ENCODE measurements around the gene FAM13A.

Gene FAM13A

DNA sequence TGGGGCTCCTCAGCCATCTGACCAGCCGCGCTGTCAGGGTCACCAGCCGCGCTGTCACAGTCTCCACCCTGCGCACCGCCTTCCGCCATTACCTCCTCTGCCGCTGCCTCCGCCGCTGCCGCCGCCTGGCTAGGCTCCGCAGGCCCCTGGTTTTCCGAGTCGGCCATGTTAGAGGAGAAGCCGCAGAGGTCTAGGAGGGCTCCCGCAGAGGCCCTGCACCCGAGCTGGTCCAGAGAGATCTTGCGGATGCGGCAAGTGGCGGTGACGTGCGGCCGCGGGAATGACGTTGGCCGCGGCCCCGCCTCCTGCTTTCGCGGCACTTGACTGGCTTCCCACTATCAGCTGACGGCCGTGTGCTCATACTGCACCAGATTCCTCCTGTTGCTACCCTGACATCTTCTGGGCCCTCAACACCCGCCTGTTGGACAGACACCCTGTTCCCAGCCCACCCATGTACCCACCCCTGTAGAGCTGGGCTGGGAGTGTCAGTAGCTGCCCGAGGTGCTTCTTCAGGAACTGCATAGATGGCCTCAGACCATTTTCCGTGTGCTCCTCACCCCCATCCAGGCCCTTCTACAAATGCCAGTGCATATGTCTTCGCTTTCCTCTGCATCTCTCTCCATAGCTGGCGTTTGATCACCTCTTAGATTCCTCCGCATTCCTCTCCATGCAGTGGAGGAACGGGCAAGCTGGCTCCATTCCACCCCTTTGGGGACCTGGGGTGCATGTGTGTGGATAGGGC lies 359.2 kb downstream of the FAM13A start, which contains the start of gene NAP1L5:
TSS of gene NAP1L5 (minus strand) at position 242 of the 742 bp plus-strand sequence. CDS start at position 167, 75 bp downstream.
- H3K4me3 ChIP-seq (replicated peaks; ENCODE audit: low read depth, low read length), result peak within 1 kb of the TSS; percentile 67
- peak; percentile 76 for DNase-seq (ENCODE audit: extremely low read depth, insufficient read length)
- TF ChIP-seq, protein P1, sequence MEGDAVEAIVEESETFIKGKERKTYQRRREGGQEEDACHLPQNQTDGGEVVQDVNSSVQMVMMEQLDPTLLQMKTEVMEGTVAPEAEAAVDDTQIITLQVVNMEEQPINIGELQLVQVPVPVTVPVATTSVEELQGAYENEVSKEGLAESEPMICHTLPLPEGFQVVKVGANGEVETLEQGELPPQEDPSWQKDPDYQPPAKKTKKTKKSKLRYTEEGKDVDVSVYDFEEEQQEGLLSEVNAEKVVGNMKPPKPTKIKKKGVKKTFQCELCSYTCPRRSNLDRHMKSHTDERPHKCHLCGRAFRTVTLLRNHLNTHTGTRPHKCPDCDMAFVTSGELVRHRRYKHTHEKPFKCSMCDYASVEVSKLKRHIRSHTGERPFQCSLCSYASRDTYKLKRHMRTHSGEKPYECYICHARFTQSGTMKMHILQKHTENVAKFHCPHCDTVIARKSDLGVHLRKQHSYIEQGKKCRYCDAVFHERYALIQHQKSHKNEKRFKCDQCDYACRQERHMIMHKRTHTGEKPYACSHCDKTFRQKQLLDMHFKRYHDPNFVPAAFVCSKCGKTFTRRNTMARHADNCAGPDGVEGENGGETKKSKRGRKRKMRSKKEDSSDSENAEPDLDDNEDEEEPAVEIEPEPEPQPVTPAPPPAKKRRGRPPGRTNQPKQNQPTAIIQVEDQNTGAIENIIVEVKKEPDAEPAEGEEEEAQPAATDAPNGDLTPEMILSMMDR (IDR thresholded peaks at IDR 0.05; ENCODE audit: insufficient read depth, low read length, poor library complexity, severe bottlenecking), result no peak
- H3K27me3 ChIP-seq (replicated peaks; ENCODE audit: control insufficient read depth, insufficient read depth, low read length), result no peaks in the 10 kb centered on the region
- no peaks in the 10 kb centered on the region; the same call in 1 of the 2 replicates for H3K36me3 ChIP-seq (ENCODE audit: control insufficient read depth, insufficient read depth, low read length)

DNA sequence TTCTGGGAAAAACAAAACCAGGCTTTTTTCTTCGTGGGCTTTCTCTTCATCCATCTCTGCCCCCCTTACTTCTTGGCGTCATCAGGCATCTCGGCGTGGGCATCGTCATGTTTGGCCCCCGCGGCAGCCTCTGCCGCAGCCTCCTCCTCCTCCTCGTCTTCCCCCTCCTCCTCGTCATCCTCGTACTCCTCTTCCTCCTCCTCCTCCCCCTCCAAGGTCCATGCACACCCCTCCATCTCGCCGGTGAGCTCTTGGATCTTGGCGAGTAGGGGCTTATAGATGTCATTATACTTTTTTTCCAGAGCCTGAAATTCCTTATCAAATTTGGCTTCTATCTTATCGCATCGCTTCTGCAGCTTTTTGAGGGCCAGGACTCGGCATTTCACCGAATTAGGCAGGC lies 359.8 kb downstream of the FAM13A start:
- no peaks in the 10 kb centered on the region for H3K27me3 ChIP-seq (replicated peaks; ENCODE audit: control insufficient read depth, insufficient read depth, low read length)
- peak; percentile 6 for DNase-seq (ENCODE audit: extremely low read depth, insufficient read length)
- TF ChIP-seq, protein P1 (IDR thresholded peaks at IDR 0.05; ENCODE audit: insufficient read depth, low read length, poor library complexity, severe bottlenecking), result no peak
- H3K4me3 ChIP-seq (replicated peaks; ENCODE audit: low read depth, low read length), result peak overlapping the region; percentile 67
- H3K36me3 ChIP-seq (ENCODE audit: control insufficient read depth, insufficient read depth, low read length), result no peaks in the 10 kb centered on the region

- no peaks in the 10 kb centered on the region for H3K27me3 ChIP-seq (replicated peaks; ENCODE audit: control insufficient read depth, insufficient read depth, low read length)
- no peak overlapping the region for H3K4me3 ChIP-seq (replicated peaks; ENCODE audit: low read depth, low read length)
- DNase-seq (ENCODE audit: extremely low read depth, insufficient read length), result no peak
- H3K36me3 ChIP-seq (ENCODE audit: control insufficient read depth, insufficient read depth, low read length), result no peaks in the 10 kb centered on the region
- TF ChIP-seq, protein P1 (IDR thresholded peaks at IDR 0.05; ENCODE audit: insufficient read depth, low read length, poor library complexity, severe bottlenecking), result no peak
Measured at GRCh38 chr4:88696630-88697029, 360.4 kb downstream of the FAM13A start.

GRCh38 chr4:88693792-88694191 lies 363.2 kb downstream of the FAM13A start:
- no peak for DNase-seq (ENCODE audit: extremely low read depth, insufficient read length)
- Histone ChIP-seq H3K36me3 (ENCODE audit: control insufficient read depth, insufficient read depth, low read length) (no peaks in the 10 kb centered on the region), H3K27me3 (replicated peaks; ENCODE audit: control insufficient read depth, insufficient read depth, low read length) (no peaks in the 10 kb centered on the region), H3K4me3 (replicated peaks; ENCODE audit: low read depth, low read length) (no peak overlapping the region)
- TF ChIP-seq, protein P1 (IDR thresholded peaks at IDR 0.05; ENCODE audit: insufficient read depth, low read length, poor library complexity, severe bottlenecking), result no peak

DNA sequence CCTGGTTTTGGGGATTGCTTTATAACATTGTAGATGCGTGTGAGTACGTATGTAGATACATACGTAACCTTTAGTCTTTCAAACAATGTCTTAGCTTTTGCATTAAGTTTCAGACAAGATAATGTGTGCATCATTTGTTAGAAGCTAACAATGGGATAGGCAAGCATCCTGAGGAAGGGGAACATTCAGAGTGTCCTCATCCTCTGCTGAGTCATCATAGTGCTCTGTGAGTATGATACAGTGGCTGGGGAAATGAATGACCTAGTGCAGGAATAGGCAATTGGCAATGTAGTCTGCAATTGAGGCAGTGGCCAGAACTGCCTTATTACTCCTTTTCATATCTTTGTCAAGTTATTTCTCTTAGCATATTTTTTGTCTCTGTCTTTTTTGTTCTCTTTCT lies 366.6 kb downstream of the FAM13A start:
- Histone ChIP-seq H3K27me3 (replicated peaks; ENCODE audit: control insufficient read depth, insufficient read depth, low read length) (no peaks in the 10 kb centered on the region), H3K4me3 (replicated peaks; ENCODE audit: low read depth, low read length) (no peak overlapping the region), H3K36me3 (ENCODE audit: control insufficient read depth, insufficient read depth, low read length) (no peaks in the 10 kb centered on the region)
- no peak for DNase-seq (ENCODE audit: extremely low read depth, insufficient read length)
- TF ChIP-seq, protein P1 (IDR thresholded peaks at IDR 0.05; ENCODE audit: insufficient read depth, low read length, poor library complexity, severe bottlenecking), result no peak

Data from GM06990 (cell line).